ENCODE results near the gene TTLL8.

GRCh38 chr22:49976439-49977175, 81.5 kb downstream of the TTLL8 start:
- TF ChIP-seq EP300 (IDR thresholded peaks at IDR 0.05; ENCODE audit: low read depth) (no peak), CTCF (IDR thresholded peaks at IDR 0.05) (no peak), POLR2A (IDR thresholded peaks at IDR 0.05) (no peak)
